Measurements from ENCODE around the gene ARSD. TPM values are rescaled to one million over a fixed set of nuclear protein-coding genes. Genes with fewer than 3 reads are reported as not detected.
A peak's percentile ranks its signal among the peaks of the same experiment; 100 is the strongest.
"Not testable (repeated sequence)": the region's sequence is repeated elsewhere in the genome, so short reads cannot be mapped to it uniquely, and the experiment has no call there.

Gene ARSD
- total RNA-seq, 2 donors from 2014 or later: 1.2 to 1.7 TPM

DNA sequence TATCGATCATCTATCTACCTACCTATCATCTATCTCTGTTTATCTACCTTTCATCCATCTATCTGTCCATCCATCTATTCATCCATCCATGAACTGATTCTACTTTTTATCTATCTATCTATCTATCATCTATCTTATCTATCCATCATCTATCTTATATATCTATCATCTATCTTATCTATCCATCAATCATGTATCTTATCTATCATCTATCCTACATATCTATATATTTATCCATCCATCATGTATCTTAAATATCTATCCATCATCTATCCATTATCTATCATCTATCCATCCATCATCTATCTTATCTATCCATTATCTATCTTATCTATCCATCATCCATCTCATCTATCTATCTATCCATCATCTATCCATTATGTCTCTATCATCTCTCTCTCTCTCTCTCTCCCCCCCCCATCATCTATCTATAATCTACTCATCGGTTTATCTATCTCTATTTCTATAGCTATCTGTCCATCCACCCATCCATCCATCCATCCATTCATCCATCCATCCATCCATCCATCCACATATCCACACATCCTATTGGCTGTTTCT is 20.9 kb downstream of the ARSD start:
- peaks cover 4 to 5% of the 10 kb centered on the region in 2 donors for H3K9me3 Mint-ChIP-seq

DNA sequence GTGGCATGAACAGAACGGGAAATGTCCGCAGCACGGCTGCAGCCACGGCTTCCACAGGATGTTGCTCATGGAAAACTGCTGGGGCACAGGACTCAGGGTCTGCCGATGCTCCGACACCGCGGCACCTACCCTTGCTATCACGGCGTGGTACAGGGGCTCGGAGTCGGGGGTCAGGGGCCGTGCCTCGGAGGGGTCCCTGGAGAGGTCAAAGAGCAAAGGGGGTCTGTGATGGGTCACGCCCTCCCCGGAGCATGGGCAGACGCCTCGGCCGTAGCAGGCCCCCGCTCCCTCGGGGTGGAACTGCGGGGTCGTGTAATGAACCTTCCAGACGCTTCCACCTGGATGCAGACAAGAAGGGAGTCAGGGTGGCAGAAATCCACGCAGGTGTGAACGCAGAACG is 21.8 kb downstream of the ARSD start:
- Mint-ChIP-seq H3K9me3 (peaks cover 8% of the 10 kb centered on the region in 2 donors), H3K36me3 (peaks cover 0 to 6% of the 10 kb centered on the region in 2 donors), H3K27ac (no peak overlapping the region)
- ATAC-seq (no peak), DNase-seq (ENCODE audit: low spot score in 2 of 2) (no peak)

More for the DNA sequence above, 20.9 kb downstream of the ARSD start:
- DNase-seq (ENCODE audit: low spot score in 2 of 2) (no peak), ATAC-seq (no peak)
- Mint-ChIP-seq H3K27ac (no peak overlapping the region), H3K36me3 (peaks cover 0 to 6% of the 10 kb centered on the region in 2 donors)

DNA sequence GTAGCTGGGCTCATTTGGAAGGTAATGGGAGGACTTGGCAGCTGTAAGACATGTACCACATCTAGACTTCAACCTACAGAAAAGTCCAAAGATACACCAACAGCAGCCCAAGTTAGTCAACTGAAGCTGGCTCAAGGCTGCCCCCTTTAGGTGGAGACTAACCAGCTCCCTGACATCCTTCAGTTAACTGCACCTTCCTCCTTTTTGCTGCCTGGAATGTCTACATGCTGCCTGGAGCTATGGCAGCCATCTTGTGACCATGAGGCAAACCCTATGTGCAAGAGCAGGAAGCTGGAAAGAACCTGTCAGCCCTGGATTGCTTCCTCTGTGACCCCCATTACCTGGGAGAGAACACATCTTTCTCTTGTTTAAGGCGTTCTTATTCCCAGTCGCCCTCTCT is 25.8 kb downstream of the ARSD start:
- no peak overlapping the region for H3K27ac Mint-ChIP-seq
- no peak for ATAC-seq
- DNase-seq (ENCODE audit: low spot score in 2 of 2): no peak
- peaks cover 8% of the 10 kb centered on the region in 2 donors for H3K9me3 Mint-ChIP-seq
- H3K36me3 Mint-ChIP-seq: peaks cover 0 to 6% of the 10 kb centered on the region in 2 donors

DNA sequence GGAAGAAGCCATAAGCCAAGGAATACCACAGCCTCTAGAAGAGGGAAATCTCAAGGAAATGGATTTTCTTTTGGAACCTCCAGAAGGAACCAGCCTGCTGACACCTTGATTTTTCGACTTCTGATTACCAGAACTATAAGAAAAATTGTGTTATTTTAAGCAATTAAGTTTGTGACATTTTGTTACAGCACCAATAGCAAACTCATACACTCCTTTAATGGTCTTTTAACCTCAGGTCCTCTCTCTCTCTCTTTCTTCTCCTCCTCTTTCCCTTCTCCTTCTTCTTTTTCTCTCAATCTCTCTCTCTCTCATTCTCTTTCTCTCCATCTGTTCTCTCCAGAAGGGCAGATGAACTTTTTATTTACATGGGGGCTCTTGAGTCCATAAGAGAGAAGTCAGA is 26.3 kb downstream of the ARSD start:
- Mint-ChIP-seq H3K9me3 (peaks cover 5% of the 10 kb centered on the region in 2 donors), H3K36me3 (peaks cover 0 to 2% of the 10 kb centered on the region in 2 donors), H3K27ac (no peak overlapping the region)
- ATAC-seq (no peak), DNase-seq (ENCODE audit: low spot score in 2 of 2) (no peak)

DNA sequence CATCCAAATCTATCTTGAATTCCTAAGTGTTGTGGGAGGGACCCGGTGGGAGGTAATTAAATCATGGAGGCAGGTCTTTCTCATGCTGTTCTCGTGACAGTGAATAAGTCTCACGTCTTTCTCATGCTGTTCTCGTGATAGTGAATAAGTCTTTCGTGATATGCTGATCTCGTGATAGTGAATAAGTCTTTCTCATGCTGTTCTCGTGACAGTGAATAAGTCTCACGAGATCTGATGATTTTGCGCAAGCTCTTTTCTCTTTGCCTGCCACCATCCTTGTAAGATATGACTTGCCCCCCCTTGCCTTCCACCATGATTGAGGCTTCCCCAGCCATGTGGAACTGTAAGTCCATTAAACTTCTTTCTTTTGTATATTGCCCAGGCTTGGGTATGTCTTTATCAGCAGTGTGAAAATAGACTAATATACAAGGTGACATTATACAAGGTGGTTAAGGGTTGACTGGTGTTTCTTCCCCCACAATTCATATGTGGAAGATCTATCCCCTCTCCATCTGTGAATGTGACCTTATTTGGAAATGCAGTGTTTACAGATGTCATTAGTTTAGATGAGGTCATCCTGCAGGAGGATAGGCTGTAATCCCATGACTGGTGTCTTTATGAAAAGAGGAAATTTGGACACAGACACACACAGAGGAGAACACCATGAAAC is 27.6 kb downstream of the ARSD start:
- H3K27ac Mint-ChIP-seq: no peak overlapping the region
- H3K36me3 Mint-ChIP-seq: no peaks in the 10 kb centered on the region
- DNase-seq (ENCODE audit: low spot score in 2 of 2) (no peak), ATAC-seq (no peak)
- peaks cover 3 to 4% of the 10 kb centered on the region in 2 donors for H3K9me3 Mint-ChIP-seq

DNA sequence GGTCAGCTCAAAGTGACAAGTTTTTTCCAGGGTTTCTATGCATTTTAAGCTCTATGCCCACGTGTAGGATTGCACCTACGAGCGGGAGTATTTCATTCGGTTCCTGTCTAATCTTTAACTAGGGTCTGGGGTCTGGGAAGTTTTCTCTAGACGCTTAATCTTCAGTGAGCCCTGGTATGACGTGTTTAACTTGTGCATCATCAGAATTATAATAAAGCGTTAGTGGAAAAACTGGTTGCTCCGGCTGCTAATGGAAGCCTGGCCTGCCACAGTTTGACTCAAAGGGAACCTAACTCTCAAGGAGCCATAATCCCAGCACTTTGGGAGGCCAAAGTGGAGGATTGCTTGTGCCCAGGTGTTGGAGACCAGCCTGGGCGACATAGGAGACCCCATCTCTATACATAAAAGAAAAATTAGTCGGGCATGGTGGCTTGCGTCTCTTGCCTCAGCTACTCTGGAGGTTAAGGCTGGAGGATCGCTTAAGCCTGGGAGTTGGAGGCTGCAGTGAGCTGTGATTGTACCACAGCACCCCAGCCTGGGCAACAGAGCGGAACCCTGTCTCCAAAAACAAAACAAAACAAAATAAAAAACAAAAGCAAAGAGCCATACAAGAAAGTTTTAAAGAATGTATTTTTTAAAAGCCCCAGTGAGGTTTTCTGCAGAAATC is 30.2 kb downstream of the ARSD start:
- no peak overlapping the region for H3K27ac Mint-ChIP-seq
- no peak for ATAC-seq

DNA sequence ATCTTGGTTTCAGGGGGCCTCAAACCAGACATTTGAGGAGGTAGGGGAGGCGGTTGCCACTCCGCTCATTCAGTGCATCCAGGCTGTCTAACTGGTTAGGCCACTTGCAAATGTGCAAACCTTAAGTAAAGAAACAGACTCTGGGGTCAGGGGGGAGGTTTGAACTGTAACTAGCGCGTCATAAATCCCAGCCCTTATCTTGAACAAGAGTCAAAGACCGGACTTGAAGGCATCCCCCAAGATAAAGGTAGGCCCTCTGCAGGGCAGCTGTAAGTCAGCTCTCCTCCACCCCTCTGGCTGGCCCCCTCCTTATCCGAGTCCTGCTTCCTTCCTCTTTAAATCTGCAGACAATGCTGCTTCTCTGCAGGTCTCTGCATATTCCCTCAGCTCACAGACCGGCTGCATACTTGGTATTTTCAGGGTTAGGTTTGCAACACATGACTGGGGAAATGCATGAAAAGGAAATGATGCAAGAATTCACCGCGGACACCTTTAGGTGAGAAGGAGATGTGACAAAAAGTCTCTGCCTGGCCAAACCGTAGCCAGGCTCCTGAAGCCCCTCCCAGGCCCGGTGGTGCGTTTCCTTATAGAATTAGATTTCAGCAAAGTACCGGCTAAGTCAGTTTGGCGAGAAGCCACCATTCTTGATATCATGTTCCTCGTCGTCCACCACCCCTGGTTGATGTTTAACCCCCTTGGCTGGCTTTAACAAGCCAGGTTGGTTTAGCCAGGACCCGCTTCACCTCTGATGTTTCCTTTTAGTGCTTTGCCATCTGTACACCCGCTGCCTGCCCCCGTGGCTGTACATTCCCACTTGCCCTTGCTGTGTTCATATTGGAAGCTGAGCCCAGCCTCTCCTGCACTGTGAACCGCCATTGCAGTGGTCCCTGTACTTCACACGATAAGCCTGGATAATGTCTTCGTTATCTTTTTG is 31.2 kb downstream of the ARSD start:
- not testable (repeated sequence) for H3K36me3 Mint-ChIP-seq; ATAC-seq; DNase-seq (ENCODE audit: low spot score in 2 of 2); H3K27ac Mint-ChIP-seq; H3K9me3 Mint-ChIP-seq

More for the DNA sequence above, 30.2 kb downstream of the ARSD start:
- no peak for DNase-seq (ENCODE audit: low spot score in 2 of 2)
- Mint-ChIP-seq H3K36me3 (no peaks in the 10 kb centered on the region), H3K9me3 (peaks cover 3 to 4% of the 10 kb centered on the region in 2 donors)

DNA sequence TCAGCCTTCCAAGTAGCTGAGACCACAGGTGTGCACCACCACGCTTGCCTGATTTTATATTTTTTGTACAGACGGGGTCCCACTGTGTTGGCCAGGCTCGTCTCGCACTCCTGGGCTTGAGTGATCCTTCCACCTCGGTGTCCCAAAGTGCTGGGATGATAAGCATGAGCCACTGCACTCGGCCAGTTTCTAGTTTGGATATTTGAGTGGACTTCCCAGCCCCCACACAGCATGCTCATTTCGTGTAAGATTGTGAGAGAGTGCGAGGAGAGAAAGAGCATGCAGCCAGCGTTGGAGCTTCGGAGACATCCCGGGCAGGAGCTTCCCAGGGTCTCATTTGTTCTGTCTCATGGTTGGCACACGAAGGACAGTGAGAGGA is 31.8 kb downstream of the ARSD start:
- no peak for DNase-seq (ENCODE audit: low spot score in 2 of 2)
- H3K36me3 Mint-ChIP-seq: no peaks in the 10 kb centered on the region
- peak overlapping the region in 1 of 2 donors; percentile 36 for H3K27ac Mint-ChIP-seq
- H3K9me3 Mint-ChIP-seq: no peaks in the 10 kb centered on the region
- ATAC-seq: no peak

DNA sequence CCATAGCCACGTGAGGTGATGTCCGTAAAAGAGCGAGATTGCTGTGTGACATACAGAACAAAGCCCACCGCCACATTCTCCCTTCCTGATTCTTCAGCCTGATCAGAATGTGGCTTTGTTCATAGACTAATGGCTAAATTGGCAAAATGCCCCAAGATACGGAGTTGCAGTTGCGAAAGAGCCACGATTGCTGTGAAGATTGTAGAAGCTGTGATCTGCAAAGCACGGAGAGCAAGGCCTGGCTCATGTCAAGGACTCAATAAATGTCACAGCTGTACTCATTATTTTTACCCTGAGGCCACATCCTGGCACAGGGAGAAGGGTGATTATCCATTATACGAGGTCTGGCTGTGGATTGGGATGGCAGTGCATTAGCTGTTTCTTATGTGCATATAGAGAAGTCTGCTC is 34.2 kb downstream of the ARSD start:
- no peak overlapping the region for H3K27ac Mint-ChIP-seq
- no peaks in the 10 kb centered on the region for H3K36me3 Mint-ChIP-seq
- ATAC-seq: no peak
- no peaks in the 10 kb centered on the region for H3K9me3 Mint-ChIP-seq
- no peak for DNase-seq (ENCODE audit: low spot score in 2 of 2)

DNA sequence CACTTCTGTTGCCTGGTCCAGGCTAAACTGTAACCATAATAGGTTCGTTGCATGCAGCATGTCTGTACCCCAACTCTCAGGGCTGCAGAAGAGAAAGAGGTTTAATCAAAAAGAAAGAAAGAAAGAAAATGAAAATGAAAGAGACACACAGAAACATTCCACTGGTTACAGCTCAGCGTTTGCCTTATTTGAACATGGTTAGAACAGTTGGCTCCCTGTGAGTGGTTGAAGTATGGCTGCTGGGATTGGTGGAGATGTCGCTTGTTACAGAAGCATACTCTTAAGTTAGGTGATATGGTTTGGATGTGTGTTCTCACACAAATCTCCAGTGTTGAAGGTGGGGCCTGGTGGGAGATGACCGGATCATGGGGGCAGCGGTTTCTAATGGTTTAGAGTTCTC is 36.3 kb downstream of the ARSD start:
- no peak for DNase-seq (ENCODE audit: low spot score in 2 of 2)
- no peak overlapping the region for H3K27ac Mint-ChIP-seq
- no peaks in the 10 kb centered on the region for H3K36me3 Mint-ChIP-seq
- no peak for ATAC-seq
- no peaks in the 10 kb centered on the region for H3K9me3 Mint-ChIP-seq

DNA sequence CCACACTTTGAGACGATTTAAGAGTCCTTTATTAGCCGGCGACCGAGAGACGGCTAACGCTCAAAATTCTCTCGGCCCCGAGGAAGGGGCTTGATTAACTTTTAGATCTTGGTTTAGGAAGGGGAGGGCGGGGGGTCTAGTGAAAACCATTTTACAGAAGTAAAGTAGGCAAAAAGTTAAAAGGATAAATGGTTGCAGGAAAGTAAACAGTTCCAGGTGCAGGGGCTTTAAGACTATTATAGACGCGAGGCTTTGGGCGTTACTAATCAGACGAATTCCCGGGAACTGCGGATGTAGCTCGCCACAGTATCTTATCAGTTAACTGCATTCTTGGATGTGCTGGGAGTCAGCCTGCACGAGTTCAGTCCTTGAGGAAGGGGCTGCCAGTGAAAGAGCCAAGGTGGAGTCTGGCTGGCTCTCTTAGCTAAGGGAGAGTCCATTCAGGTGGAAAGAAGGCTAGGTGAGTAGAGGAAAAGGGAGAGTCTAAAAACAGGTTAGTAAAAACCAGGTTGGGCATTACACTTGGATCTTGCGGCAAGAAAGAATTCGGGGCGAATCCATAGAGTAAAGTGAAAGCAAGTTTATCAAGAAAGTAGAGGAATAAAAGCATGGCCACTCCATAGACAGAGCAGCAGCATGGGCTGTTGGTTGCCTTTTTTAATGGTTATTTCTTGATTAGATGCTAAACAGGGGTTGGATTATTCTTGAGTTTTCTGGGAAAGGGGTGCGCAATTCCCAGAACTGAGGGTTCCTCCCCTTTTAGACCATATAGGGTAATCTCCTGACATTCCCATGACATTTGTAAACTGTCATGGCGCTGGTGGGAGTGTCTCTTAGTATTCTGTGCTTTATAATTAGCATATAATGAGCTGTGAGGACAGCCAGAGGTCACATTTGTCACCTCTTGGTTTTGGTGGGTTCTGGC is 38.3 kb downstream of the ARSD start:
- not testable (repeated sequence) for H3K36me3 Mint-ChIP-seq; H3K9me3 Mint-ChIP-seq; DNase-seq (ENCODE audit: low spot score in 2 of 2); ATAC-seq; H3K27ac Mint-ChIP-seq

DNA sequence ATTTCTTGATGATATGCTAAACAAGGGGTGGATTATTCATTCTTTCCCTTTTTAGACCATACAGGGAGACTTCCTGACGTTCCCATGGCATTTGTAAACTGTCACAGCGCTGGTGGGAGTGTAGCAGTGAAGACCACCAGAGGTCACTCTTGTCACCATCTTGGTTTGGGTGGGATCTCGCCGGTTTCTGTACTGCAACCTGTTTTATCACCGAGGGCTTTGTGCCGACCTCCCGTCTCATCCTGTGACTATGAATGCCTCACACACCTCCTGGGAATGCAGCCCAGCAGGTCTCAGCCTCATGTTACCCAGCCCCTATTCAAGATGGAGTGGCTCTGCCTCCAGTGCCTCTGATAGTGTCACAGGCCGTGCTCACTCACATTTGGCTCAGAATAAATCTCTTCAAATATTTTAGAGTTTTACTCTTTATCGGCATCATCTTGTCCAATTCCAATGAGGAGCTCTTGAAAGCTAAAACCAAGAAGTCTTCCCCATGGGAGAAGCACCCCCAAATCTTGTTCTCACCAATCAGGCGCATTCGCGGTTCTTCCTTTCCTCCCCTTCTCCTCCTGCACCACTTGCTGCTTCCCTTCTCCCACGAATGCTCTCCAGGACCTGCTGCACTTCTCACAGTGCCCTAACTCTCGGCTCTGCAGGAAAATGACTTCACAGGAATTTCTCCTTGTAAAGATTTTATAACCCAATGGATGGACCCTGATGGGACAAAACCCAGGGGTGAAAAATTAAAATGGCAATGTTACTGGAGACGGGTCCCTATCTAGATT is 39.2 kb downstream of the ARSD start:
- not testable (repeated sequence) for H3K27ac Mint-ChIP-seq; DNase-seq (ENCODE audit: low spot score in 2 of 2)

DNA sequence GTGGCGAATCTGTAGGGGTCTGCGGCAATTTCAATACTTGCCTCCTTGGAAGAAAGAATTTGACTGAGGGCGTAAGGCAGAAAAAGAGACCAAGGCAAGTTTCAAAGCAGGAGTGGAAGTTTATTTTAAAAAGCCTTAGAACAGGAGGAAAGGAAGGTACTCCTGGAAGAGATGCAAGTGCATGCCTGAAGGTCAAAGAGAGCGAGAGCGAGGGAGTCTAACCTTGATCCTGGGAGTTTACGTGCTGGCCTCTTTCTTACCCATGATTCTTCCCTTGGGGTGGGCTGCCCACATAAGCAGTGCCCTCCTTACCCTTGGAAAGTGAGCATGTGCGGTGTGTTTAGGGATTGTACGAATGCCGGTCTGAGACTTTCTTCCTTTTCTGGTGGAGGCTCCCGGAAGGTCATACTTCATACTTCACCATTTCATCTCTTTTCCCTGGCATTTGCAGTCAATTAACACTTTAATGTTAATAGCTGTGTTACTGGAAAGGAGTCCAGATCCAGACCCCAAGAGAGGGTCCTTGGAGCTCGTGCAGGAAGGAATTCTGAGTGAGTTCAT is 40.0 kb downstream of the ARSD start:
- no peak for ATAC-seq
- Mint-ChIP-seq H3K27ac (peak overlapping the region in 1 of 2 donors; percentile 82), H3K9me3 (no peaks in the 10 kb centered on the region), H3K36me3 (no peaks in the 10 kb centered on the region)
- DNase-seq (ENCODE audit: low spot score in 2 of 2): no peak

More for the DNA sequence above, 39.2 kb downstream of the ARSD start:
- H3K9me3 Mint-ChIP-seq, H3K36me3 Mint-ChIP-seq, ATAC-seq: not testable (repeated sequence)

DNA sequence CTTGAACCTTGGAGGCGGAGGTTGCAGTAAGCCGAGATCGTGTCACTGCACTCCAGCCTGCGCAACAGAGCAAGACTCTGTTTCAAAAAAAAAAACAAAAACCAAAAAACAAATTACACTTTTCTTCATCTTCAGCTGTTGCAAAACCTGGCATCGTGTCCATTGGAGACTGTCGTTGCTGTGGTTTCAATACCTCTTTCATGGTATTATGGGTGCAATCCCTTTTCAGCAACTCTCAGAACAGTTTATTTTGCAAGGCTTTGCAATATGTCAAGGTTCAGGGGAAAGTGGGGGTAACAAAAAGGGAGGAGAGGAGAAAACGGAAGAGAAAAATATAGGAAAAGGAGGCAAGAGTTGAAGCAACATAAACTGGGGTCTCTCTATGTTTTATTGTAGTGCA is 40.8 kb downstream of the ARSD start:
- no peak for DNase-seq (ENCODE audit: low spot score in 2 of 2)
- ATAC-seq: no peak
- Mint-ChIP-seq H3K36me3 (no peaks in the 10 kb centered on the region), H3K27ac (no peak overlapping the region), H3K9me3 (no peaks in the 10 kb centered on the region)

DNA sequence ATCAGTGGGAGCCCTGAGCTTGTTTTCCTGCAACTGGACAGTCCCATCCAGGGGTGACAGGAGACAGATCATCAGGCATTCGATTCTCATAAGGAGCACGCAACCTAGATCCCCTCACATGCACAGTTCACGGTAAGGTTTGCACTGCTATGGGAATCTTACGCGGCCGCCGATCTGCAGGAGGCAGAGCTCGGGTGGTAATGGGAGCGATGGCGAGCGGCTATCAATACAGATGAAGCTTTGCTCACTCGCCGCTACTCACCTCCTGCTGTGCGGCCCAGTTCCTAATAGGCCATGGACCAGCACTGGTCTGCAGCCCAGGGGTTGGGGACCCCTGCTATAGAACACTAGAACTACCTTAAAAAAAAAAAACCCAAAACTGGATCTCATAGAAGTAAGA is 45.4 kb downstream of the ARSD start:
- H3K36me3 Mint-ChIP-seq: no peaks in the 10 kb centered on the region

More for the DNA sequence above, 45.4 kb downstream of the ARSD start:
- ATAC-seq (no peak), DNase-seq (ENCODE audit: low spot score in 2 of 2) (no peak)
- H3K9me3 Mint-ChIP-seq: no peaks in the 10 kb centered on the region
- H3K27ac Mint-ChIP-seq: no peak overlapping the region

Measured in activated naive CD4-positive, alpha-beta T cell treated with anti-CD3 and anti-CD28 coated beads, Interleukin-2, amount 50 U/mL, for 72 hours (primary cell).